GM21529 (cell line): ENCODE data around the gene HOXD8.

Source experiments
- ATAC-seq: cut with Tn5 transposase; IDR thresholded peaks from one replicate; pipeline ENCODE4 v1.9.1; 2021; ENCODE audit not compliant: unreplicated experiment

HOXD8 gene

GRCh38 chr2:176090862-176091261 is 38.6 kb upstream of the HOXD8 start:
- no peak for ATAC-seq

GRCh38 chr2:176091329-176092258 is 37.9 kb upstream of the HOXD8 start:
- ATAC-seq: no peak

- no peak for ATAC-seq
Observed at GRCh38 chr2:176092270-176093144, 37.0 kb upstream of the HOXD8 start, which contains the start of gene HOXD13. TSS of gene HOXD13 (plus strand) at chr2:176092721. CDS start at chr2:176092891, 170 bp downstream.

GRCh38 chr2:176093145-176093897 is 36.2 kb upstream of the HOXD8 start:
- no peak for ATAC-seq

GRCh38 chr2:176093898-176094249 is 35.6 kb upstream of the HOXD8 start:
- no peak for ATAC-seq

- no peak for ATAC-seq
Observed at GRCh38 chr2:176094349-176094748, 35.2 kb upstream of the HOXD8 start.

- ATAC-seq: no peak
Observed at GRCh38 chr2:176095421-176095820, 34.1 kb upstream of the HOXD8 start.

GRCh38 chr2:176096243-176096985 is 33.1 kb upstream of the HOXD8 start:
- ATAC-seq: no peak

GRCh38 chr2:176096986-176097819 is 32.3 kb upstream of the HOXD8 start:
- ATAC-seq: peak; percentile 92

- ATAC-seq: no peak
Observed at GRCh38 chr2:176097820-176098365, 31.6 kb upstream of the HOXD8 start.

- ATAC-seq: no peak
Observed at GRCh38 chr2:176098366-176099158, 30.9 kb upstream of the HOXD8 start.

- no peak for ATAC-seq
Observed at GRCh38 chr2:176099159-176099727, 30.3 kb upstream of the HOXD8 start.

- no peak for ATAC-seq
Observed at GRCh38 chr2:176099728-176100546, 29.6 kb upstream of the HOXD8 start, which contains the start of gene HOXD12. TSS of gene HOXD12 (plus strand) at chr2:176099795. CDS start at chr2:176099802, 7 bp downstream.

- ATAC-seq: no peak
Observed at GRCh38 chr2:176100547-176101140, 28.9 kb upstream of the HOXD8 start.

- ATAC-seq: no peak
Observed at GRCh38 chr2:176101216-176101830, 28.2 kb upstream of the HOXD8 start.

GRCh38 chr2:176101842-176102241 is 27.7 kb upstream of the HOXD8 start:
- no peak for ATAC-seq
